NCI-H526 (cell line): ENCODE data around the gene PRF1.
"Not testable (repeated sequence)": the region's sequence is repeated elsewhere in the genome, so short reads cannot be mapped to it uniquely, and the experiment has no call there.

Experiments used
- DNase-seq, 2 experiments: peaks; one replicate each; lab custom pipeline; 2025; lab: John Stamatoyannopoulos, UW

Gene PRF1

DNA sequence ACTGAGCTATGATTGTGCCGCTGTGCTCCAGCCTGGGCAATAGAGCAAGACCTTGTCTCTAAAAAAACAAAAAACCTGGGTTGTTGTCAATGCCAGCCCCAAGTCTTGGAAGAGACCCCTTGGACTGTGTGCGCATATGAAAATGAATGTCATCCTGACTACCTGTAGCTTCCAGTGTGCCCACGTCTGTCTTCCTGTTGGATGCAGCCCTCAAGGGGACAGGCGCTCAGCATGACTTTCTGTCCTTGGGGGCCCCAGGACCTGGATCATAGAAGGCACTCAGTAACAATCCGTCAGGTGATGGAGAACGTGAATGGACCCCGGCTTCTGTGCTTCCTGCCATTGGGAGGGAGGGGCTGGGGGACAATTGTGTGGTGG lies 9.0 kb downstream of the PRF1 start:
- DNase-seq, result no peak

DNA sequence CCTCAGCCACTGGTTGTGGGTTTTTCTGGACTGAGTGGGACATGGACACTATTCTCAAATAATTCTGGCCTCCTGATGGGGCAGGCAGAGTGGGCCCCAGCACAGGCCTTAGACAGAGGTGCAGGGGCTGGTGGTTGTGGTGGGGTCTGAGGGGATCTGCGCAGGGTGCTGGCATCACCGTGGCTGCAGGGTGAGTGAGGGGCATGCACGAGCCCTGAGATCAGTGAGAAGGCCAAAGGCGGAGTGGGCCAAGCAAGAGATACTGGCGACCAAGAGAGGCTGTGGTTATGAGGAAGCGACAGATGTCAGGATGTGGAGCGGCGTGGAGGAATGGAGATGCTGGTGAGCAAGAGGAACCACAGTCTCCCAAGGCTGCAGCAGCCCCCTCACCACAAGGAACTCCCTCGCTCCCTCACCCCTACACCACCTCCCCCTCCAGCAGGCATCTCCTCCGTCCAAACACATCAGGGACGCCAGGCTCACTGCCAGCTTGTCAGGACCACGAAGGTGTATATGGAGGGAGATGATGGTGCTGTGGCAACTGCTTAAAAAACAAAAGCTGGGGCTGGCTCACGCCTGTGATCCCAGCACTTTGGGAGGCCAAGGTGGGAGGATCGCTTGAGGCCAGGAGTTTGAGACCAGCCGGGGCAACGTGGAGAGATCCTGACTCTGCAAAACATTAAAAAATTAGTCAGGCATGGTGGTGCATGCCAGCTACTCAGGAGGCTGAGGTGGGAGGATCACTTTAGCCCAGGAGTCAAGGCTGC lies 9.6 kb downstream of the PRF1 start:
- no peak for DNase-seq

DNA sequence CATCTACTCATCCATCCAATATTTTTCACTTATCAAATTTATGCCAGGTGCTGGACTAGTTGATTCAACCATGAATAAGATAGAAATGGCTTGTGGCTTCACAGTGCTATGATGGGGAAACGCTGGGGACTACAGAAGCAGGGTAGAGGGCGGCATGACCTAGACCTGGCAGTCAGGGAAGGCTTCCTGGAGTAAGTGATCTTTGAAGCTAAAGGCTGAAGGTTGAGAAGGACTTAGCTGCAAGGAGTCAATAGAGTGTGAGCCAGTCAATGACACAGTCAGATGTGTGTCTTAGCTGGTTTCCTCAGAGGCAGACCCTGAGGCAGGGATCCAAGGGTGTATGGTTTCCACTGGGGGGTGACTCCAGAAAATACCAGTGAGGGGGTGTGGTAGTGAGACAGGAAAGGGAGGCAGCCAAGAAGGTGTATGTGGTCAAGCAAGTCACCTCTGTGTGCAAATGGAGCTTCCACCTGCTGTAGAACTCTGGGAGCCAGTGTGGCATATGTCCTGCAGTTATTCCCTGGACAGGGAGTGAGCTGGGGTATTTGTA lies 10.3 kb downstream of the PRF1 start:
- DNase-seq, result no peak

DNA sequence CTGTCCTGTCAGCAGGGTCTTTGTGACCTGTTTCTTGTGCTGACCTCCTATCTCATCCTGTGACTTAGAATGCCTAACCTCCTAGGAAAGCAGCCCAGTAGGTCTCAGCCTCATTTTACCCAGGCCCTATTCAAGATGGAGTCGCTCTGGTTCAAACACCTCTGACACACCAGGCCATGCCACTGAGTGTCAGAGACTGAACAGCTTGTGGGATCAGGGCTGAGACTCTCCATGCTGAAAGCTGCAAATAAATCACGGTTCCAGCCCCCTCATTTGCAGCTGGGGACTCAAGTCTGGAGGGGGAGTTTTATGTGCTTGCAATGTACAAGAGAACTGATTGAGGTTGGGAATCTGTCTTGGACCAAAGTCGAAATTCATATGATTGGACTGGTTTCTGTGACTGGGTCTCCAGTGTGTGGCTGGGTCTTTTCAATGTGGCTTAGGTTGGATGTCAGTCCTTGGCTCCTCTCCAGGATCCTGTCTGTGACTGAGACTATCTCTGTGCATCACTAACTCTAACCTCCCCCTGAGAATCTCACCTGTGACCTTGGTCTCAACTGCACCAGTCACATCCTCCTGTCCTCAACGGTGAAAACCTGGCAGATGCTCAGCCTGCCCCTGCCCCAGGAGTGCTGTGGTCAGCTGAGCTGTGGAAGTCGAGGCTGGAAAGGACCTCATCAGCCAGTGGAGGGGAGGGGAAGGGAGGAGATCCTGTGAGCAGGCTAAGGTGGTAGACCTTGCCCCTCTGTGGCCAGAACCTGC lies 11.7 kb downstream of the PRF1 start:
- DNase-seq, result no peak

DNA sequence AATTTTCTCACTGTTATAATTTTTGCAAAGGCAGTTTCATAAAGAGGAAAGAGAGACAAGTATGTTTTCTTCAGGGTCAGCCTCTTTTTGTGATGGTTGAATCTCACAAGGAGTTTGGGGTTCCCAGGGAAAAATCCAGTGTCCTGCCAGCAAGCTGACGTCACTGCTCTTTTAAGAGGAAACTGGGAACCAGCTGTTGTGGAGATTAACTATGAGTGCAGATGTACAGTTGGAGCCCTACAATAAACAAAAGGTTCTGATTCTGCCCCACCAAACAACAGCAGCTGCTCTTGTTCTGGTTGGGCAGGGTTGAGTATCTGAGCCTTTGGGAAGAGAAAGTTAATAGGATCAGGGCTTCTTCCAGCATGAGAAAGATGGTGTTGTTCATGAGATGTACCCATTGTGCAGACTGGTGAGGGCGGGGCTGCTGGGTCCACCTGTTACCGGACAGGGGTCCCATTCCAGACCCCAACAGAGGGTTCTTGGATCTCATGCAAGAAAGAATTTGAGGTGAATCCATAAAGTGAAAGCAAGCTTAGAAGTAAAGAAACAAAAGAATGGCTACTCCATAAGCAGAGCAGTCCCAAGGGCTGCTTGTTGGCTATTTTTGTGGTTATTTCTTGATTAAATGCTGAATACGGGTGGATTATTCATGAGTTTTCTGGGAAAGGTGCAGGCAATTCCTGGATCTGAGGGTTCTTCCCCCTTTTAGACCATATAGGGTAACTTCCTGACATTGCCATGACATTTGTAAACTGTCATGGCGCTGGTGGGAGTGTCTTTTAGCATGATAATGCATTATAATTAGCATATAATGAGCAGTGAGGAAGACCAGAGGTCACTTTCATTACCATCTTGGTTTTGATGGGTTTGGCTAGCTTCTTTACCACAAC lies 12.5 kb downstream of the PRF1 start:
- DNase-seq, result no peak

DNA sequence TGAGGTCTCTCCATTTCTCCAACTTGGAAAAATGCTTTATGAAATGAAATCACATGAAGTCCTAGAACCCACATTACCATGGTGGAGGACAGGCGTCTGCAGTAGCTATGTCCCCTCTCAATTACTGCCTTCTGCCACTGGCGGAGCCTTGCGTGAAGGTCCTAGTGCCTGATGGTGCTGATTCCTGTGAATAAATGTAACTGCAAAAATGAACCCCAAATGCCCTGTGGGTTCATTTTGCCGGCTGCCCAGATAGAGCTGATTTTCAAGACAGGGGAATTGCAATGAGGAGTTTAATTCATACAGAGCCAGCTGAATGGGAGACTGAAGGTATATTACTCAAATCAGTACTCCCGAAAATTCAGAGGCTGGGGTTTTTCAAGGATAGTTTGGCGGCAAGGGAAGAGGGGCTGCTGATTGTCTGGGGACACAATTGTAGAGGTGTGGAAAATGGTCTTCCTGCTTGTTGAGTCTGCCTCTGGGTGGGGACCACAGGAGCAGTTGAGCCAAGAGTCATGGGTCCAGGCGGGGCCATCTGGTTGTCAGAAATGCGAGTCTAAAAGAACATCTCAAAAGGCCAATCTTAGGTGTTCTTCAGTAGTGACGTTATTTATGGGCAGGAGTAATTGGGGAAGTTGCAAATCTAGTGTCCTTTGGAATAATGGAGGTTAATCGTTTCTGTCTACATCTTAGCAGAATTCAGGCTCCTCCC lies 13.5 kb downstream of the PRF1 start:
- no peak for DNase-seq

DNA sequence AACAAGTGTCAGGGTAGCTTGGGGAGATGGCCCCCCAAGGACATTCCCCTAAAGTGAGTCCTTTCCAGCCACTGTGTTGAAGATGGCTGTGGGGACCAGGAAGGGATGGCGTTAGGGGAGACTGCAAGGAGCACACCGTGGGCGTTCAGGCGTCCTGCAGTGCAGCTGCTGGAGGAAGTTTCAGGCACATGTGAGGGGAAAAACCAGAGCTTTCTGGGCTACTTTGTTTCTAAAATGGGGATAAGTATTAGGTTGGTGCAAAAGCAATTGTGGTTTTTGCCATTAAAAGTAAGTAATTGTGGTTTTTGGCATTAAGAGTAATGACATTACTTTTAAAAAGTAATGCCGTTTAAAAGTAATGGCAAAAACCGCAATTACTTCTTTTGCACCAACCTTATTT lies 14.3 kb downstream of the PRF1 start:
- DNase-seq, result no peak

DNA sequence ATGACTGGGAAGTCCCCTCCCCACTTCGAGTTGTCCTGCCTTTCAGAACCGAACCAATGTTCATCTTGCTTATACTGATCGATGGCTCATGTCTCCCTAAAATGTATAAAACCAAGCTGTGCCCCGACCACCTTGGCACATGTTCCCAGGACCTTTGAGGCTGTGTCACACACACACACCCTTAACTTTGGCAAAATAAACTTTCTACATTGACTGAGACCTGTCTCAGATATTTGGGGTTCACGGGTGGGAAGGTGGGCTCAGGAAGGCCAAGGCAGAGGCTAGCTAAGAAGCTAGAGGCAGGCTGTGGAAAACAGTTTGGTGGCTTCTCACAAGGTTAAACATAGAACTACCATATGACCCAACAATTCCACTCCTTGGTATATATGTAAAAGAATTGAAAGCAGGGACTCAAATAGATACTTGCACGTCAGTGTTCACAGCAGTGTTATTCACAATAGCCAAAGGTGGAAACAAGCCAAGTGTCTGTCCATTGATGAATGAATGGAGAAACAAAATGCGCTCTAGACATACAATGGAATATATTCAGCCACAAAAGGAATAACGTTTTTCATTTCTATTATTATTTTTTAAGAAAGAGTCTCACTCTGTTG lies 15.4 kb downstream of the PRF1 start:
- no peak for DNase-seq

DNA sequence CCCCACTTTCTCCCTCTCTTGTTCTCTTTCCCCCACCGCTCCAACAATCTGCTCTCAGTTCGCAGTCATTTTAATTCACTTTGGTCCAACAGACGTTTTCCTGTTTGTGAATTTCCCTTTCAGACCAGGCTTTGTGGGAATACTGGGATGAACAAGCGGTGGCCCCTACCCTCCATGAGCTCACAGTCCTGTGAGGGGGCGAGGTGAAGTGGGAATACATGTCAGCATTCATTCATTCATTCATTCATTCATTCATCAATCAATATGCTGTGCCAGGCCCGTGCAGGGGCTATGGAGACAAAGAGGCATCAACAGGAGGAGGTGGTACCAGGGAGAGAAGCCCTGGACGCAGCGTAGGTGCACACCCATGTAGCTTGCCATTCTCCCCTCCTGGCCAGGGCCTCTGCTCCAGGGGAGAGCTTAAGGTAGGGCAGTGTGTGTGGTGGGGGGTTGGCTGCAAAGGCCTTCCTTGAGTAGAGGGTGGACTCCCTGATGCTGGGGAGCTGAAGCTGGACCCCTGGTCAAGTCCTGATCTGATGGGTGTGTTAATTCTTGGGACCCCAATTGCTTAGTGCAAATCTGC lies 16.1 kb downstream of the PRF1 start:
- no peak for DNase-seq

DNA sequence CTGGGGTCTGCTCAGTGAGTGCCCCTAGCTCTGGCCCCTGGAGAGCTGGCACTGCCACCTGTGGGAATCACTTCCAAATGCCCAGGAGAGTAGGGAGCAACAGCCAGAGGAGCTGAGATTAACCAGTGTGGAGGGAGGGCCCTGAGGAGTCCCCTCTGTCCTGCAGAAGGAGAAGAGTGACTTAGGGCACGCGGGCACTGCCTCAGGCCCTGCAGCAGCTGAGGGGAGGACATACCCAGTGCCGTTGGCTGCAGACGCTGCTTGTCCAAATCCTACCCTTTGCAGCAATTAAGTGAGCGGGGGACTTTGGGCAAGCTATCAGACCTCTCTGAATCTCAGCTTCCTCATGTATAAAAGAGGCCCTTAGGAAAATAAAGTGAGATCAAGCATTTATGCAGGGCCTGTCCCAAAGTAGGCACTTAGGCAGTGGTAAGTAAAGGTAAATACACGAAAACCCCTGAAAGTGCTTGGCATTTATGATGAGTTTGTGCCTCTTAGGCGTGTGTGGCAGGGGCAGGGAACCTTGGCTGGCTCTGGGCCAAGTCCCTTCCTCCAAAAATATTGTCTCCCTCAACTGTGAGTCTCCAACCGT lies 16.9 kb downstream of the PRF1 start:
- DNase-seq, result no peak

DNA sequence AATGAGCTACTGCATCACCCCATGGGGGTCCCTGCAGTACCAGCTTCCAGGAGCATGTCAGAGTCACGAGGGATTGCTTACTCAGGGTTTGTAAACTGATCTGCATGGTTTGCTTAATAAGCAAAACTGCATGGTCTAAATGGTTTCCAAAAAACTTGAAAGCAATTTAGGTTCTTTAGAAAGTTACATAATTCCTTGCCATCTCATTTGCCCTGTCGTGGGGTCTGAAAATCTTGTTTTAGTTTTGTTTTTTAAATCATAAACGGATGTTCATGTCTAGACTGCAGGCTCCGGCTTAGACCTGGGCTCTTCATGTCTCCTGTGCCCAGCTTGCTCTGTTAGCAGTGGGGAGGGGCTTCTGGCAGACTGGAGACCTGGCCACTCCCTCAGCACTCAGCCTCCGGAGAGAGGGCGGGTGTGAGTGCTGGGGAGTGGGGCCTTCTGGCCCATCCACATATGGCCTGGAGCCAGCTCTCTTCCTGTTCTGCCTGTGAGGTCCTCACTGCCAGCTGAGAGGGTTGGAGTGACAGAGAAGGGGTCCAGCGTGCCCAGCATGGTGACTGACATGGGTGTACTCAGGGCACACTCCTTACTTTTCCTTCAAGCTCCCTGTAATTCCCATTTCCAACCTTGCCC lies 17.5 kb downstream of the PRF1 start:
- DNase-seq, result peak in 1 of 2 experiments; percentile 57

DNA sequence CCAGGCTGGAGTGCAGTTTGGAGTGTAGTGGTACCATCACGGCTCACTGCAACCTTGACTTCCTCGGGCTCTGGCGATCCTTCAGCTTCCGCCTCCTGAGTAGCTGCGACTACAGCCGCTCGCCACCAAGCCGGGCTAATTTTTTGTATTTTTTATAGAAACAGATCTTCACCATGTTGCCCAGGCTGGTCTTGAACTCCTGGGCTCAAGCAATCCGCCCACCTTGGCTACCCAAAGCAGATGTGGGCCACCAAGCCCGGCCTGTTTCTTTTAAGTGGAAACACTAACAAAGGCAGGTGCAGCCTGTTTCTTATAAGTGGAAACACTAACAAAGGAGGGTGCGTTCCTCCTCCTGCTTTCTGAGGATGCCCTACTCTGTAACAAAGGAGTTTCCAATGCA lies 18.2 kb downstream of the PRF1 start:
- DNase-seq, result no peak

DNA sequence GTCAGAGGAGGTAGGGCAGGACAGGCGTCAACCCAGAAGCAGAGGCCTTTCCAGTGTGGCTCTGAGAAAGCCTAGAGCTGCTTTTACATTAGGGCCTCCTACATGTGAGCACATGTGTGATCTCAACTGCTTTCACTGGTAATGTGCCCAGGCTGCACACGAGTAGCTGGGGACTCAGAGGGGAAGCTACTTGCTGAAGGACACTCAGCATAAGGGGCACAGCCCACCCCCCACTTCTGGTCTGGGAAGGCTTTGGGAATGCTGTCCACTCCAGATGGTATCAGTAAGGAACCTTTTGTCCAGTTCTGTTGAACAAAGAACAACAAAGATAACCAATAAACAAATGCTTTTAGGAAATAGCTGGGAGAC lies 18.9 kb downstream of the PRF1 start:
- DNase-seq, result no peak

DNA sequence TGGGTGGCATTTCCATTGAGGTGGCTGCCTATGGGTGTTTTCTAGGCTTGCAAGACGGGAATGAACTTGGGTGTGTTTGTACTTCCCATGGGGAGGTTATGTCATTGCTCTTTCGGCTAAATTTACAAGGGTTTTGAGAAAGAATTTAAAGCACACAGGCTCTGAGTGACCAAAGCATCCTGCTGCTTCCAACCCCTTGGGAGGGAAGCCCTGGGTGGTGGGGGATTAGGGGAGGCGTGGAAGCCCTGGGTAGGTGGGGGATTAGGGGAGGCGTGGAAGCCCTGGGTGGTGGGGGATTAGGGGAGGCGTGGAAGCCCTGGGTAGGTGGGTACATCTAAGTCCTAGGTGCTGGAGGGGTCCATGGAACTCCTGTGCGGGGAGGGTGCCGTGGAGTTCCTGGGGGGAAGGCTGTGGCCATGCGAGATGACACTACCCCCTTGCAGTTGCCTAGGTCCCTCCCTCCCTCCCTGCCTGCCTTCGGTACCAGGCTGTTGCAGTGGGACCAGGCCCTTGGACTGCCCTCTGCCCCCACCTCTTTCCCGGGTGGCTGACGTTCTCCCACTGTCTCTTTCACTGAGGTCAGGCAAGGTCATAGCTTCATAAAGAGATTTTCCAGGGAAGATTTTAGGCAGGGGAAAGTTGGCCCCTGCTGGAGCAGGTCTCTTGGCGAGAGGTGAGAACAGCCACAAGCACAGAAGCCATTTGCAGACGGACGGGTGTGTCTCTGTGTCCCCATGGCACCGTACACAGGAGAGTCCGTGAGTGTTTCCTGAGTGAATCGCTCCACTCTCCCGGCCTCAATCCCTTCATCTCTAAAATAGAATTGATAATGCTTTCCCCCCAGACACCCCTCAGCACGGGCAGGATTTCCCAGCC lies 19.5 kb downstream of the PRF1 start:
- no peak for DNase-seq

DNA sequence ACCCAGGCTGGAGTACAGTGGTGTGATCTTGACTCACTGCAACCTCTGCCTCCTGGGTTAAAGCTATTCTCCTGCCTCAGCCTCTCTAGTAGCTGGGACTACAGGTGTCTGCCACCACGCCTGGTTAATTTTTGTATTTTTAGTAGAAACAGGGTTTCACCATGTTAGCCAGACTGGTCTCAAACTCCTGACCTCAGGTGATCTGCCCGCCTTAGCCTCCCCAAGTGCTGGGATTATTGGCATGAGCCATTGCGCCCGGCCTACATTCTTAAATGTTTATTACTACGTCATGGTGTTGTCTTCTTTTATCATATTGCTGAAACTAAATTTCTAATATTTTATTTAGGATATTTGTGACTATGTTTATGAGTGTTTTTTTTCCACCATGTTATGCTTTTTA lies 21.4 kb downstream of the PRF1 start:
- not testable (repeated sequence) for DNase-seq

DNA sequence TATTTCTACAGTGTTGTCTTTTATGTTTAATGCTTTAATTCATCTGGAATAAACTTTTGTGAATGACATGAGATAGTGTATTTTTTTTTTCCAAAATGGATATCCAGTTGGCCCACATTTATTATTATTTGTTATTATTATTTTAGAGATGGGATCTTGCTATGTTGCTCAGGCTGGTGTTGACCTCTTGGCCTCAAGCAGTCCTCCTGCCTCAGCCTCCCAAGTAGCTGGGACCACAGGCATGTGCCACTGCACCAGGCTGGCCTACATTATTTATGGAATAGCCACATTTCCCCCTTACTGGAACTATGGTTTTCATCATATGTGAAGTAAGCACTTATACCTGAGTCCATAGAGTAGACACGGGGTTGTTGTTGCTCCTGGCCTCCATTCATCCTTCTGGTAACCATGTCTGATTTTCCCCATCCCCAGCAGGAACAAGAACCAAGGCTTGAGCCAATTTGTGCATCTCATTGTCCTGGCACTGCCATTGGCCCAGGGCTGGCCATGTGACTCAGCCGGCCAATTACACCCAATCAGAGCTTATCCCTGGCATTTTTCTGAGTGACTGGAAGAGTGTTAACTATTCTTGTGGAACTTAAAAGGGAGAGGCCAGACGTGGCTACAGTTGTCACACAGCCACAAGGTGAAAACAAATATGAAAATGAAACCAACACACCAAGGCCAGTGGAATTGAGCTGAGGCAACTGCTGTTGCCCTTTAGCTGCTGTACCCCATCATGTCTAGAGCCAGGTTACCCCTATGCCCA lies 23.1 kb downstream of the PRF1 start:
- DNase-seq, result no peak

DNA sequence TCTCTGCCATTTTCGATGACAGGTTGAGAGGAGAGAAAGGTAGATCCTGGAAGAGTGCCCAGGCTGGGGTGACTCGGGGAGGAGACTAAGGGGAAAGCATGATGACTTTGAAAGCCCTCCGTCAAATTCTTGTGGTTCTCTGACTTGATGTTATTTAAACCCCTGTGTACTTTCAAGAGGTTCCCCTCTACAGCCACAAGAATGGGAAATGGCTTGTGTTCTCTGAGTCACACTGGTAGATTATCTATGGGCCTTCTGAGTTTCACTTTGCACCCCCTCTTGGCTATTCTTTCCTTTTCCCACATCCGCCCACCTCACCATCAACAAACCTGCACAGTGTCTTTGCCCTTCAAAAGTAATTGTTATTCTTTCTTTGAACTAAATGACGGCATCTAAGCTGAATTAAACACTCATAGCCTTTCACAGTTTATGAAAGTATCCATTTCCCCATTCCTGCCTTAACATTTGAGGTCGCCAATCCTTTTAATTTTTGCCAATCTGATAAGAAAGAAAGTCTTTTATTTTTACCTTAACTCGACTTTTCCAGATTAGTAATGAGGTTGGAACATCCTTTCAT lies 24.1 kb downstream of the PRF1 start:
- no peak for DNase-seq
